ENCODE data around the gene LPCAT2. TPM values are rescaled to one million over a fixed set of nuclear protein-coding genes. Genes with fewer than 3 reads are reported as not detected.
A peak's percentile ranks its signal among the peaks of the same experiment; 100 is the strongest.

Gene LPCAT2
- total RNA-seq, 4 donors from 2014 or later = 8.0 to 27.1 (median 18.0) TPM

DNA sequence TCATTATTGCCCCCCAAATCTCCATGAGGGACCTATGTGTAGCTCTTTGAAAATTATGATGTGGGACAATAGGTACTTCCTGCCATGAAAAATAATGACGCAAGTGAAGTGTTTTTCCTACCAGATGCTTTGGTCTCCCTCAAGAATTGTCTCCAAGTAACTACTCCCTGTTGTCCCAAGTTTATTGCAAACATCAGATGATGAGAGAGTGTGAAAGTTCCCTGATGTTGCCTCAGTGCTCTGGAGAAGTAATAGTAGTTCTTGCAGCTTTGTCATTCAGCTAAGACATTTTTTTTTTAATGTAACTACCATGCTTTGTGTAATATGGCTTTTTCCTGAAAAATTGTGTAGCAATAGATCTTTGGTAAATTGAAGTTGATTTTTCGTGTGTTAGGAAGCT is 20.1 kb downstream of the LPCAT2 start:
- 77 to 85% methylated on average over 2 of the region's 2 CpGs for WGBS, 2 donors (ENCODE audit: low coverage in 1 of 2)
- Histone ChIP-seq H3K27ac (no peak overlapping the region), H3K27me3 (no peaks in the 10 kb centered on the region), H3K9me3 (no peaks in the 10 kb centered on the region), H3K36me3 (peaks cover 0 to 15% of the 10 kb centered on the region in 2 donors), H3K4me1 (no peaks in the 10 kb centered on the region), H3K4me3 (no peak overlapping the region)
- peak; percentile 72 for ATAC-seq
- TF ChIP-seq POLR2A (IDR thresholded peaks at IDR 0.05) (no peak), POLR2AphosphoS5 (IDR thresholded peaks at IDR 0.05) (no peak), EP300 (IDR thresholded peaks at IDR 0.05) (no peak)
- TF ChIP-seq, protein P1, sequence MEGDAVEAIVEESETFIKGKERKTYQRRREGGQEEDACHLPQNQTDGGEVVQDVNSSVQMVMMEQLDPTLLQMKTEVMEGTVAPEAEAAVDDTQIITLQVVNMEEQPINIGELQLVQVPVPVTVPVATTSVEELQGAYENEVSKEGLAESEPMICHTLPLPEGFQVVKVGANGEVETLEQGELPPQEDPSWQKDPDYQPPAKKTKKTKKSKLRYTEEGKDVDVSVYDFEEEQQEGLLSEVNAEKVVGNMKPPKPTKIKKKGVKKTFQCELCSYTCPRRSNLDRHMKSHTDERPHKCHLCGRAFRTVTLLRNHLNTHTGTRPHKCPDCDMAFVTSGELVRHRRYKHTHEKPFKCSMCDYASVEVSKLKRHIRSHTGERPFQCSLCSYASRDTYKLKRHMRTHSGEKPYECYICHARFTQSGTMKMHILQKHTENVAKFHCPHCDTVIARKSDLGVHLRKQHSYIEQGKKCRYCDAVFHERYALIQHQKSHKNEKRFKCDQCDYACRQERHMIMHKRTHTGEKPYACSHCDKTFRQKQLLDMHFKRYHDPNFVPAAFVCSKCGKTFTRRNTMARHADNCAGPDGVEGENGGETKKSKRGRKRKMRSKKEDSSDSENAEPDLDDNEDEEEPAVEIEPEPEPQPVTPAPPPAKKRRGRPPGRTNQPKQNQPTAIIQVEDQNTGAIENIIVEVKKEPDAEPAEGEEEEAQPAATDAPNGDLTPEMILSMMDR (IDR thresholded peaks at IDR 0.05) = no peak

DNA sequence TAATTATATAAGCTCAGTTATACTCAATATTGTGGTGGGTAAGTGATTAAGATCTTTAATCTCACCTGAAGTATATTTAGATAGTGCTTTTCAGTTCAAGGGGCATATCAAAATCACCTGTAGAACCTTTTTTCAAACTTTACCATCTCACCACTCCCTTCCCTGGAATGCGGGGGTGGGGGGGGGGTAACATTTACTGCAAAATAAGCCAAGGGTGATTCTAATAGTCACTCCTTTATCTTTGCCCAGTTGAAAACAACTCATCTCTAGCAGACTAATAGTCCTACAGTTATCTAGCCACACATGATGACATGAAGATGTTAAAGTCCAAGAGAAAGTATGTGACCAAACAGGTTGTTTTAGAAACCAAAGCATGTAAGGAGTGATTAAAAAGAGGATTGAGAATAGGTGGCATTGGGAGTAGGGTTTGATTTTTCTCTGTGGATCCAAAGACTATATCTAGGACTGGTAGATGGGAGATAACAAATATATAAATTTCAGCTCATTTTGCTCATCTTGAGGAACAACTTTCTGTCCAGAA is 21.5 kb downstream of the LPCAT2 start:
- WGBS, 2 donors (ENCODE audit: low coverage in 1 of 2) = 91% methylated on average over 1 of the region's 1 CpG; no CpG with 5 or more reads in 1 of the 2 donors
- no peaks in the 10 kb centered on the region for H3K27me3 ChIP-seq
- no peak for ATAC-seq

DNA sequence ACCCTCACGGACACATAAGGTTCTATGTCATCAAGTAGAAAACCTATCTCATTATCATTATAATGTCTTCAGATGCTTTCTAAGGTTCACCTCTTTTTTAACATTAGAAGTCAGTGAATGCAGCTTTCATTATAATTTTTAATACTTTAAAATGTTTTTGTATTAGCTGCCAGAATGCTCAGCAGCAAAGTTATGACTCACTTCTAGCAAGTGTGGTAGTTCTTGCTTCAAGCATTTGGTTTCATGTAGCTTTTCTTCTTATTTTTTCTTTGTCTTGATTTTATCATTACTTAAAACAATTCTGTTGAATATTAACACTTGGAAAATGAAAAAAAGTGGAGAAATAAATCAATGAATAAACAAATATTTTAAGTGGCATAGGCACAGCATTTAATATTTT is 23.4 kb downstream of the LPCAT2 start:
- TF ChIP-seq POLR2A (IDR thresholded peaks at IDR 0.05) = no peak
- no peak for TF ChIP-seq EP300 (IDR thresholded peaks at IDR 0.05)
- TF ChIP-seq, protein P1 (IDR thresholded peaks at IDR 0.05) = no peak
- no peak for TF ChIP-seq POLR2AphosphoS5 (IDR thresholded peaks at IDR 0.05)
- no peak for ATAC-seq
- Histone ChIP-seq H3K27me3 (no peaks in the 10 kb centered on the region), H3K4me3 (no peak overlapping the region), H3K9me3 (no peaks in the 10 kb centered on the region), H3K36me3 (peaks cover 0 to 15% of the 10 kb centered on the region in 2 donors), H3K27ac (no peak overlapping the region), H3K4me1 (no peaks in the 10 kb centered on the region)
- WGBS, 2 donors (ENCODE audit: low coverage in 1 of 2) = 87 to 100% methylated on average over 1 of the region's 1 CpG

More for the DNA sequence above, 21.5 kb downstream of the LPCAT2 start:
- Histone ChIP-seq H3K27ac (no peak overlapping the region), H3K4me1 (no peaks in the 10 kb centered on the region), H3K9me3 (no peaks in the 10 kb centered on the region), H3K4me3 (no peak overlapping the region), H3K36me3 (peaks cover 0 to 15% of the 10 kb centered on the region in 2 donors)
- TF ChIP-seq EP300 (IDR thresholded peaks at IDR 0.05) = no peak
- no peak for TF ChIP-seq POLR2AphosphoS5 (IDR thresholded peaks at IDR 0.05)
- TF ChIP-seq POLR2A (IDR thresholded peaks at IDR 0.05) = no peak
- TF ChIP-seq, protein P1 (IDR thresholded peaks at IDR 0.05) = no peak

DNA sequence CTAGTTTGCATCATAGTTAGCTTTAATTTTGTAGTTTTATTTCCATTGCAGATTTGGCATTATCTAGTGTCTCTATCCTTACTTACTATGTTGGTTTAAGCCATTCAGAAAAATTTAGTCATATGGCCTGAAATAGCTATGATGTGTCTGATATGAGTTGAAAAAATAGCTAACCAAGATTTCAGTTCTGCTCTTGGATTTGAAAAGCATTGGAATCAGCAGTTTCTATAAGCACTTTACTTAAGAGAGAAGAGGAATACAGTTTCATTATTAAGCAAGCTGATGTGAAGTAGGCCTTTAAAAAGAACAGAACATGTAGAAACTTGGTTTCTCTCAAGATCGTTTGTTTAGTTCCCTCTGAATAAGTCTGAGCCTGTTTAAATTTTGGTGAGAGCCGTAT is 25.9 kb downstream of the LPCAT2 start:
- H3K4me1 ChIP-seq = peaks cover 0 to 4% (median 0%) of the 10 kb centered on the region in 3 donors
- no peak overlapping the region for H3K4me3 ChIP-seq
- H3K27me3 ChIP-seq = no peaks in the 10 kb centered on the region
- 69 to 79% methylated on average over 2 of the region's 2 CpGs for WGBS, 2 donors (ENCODE audit: low coverage in 1 of 2)
- H3K36me3 ChIP-seq = peaks cover 0 to 15% of the 10 kb centered on the region in 2 donors
- ATAC-seq = no peak
- H3K9me3 ChIP-seq = no peaks in the 10 kb centered on the region
- TF ChIP-seq, protein P1 (IDR thresholded peaks at IDR 0.05) = no peak
- TF ChIP-seq POLR2A (IDR thresholded peaks at IDR 0.05) (no peak), POLR2AphosphoS5 (IDR thresholded peaks at IDR 0.05) (no peak), EP300 (IDR thresholded peaks at IDR 0.05) (no peak)
- H3K27ac ChIP-seq = no peak overlapping the region

DNA sequence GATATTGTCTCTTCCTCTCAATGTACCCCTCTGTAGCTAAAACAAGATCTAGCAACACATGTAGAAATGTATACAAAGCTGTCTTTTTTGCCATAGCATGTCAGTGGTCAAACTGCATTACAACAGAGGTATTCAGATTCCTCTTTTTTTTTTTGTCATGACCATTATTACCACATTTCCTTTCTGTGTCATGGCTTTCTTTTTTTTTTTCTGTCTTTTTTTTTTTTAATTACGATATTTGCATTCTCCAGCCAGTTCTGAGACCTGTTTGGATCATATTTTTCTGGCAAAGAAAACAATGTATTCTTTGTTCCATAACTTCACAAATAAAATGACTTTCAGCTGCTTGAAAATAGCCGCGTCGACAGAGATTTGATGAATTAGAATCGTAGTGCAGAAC is 30.2 kb downstream of the LPCAT2 start:
- H3K4me3 ChIP-seq = no peak overlapping the region

More for the DNA sequence above, 30.2 kb downstream of the LPCAT2 start:
- Histone ChIP-seq H3K4me1 (peaks cover 0 to 15% (median 0%) of the 10 kb centered on the region in 3 donors), H3K36me3 (no peaks in the 10 kb centered on the region), H3K27me3 (no peaks in the 10 kb centered on the region), H3K27ac (no peak overlapping the region), H3K9me3 (no peaks in the 10 kb centered on the region)
- ATAC-seq = no peak
- TF ChIP-seq POLR2AphosphoS5 (IDR thresholded peaks at IDR 0.05) (no peak), EP300 (IDR thresholded peaks at IDR 0.05) (no peak), POLR2A (IDR thresholded peaks at IDR 0.05) (no peak)
- TF ChIP-seq, protein P1 (IDR thresholded peaks at IDR 0.05) = no peak
- 54 to 68% methylated on average over 5 of the region's 5 CpGs for WGBS, 2 donors (ENCODE audit: low coverage in 1 of 2)

Data from gastroesophageal sphincter (tissue), 4 donors.